ENCODE measurements around the gene CDH12. TPM values are rescaled to one million over a fixed set of nuclear protein-coding genes. Genes with fewer than 3 reads are reported as not detected.

The CDH12 gene
- total RNA-seq, 1 donor from 2014 or later, result 0.38 TPM

DNA sequence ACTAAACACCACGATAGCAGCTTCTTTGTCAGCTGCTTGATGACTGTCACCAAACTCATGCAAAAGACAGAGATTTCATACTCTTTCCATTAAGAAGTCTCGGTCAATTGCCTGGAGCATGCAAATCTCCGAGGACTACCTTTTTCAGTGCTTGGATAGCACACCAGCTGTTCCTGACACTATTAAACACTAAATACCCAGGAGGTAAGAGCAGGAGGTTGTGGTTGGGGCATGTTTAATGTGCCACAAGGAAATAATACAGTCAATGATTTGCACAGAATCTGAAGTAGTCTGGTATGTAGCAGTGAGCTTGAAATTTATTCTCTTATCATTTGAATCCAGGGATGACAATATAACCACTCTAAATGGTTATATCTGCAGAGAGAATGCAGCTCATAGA lies 996.2 kb downstream of the CDH12 start:
- Histone ChIP-seq H3K27ac (no peak overlapping the region), H3K9me3 (no peaks in the 10 kb centered on the region), H3K4me1 (no peaks in the 10 kb centered on the region), H3K36me3 (no peaks in the 10 kb centered on the region), H3K27me3 (ENCODE audit: low read depth) (no peaks in the 10 kb centered on the region), H3K4me3 (no peak overlapping the region)
- no peak for ATAC-seq
- no peak for DNase-seq
- intact Hi-C loops (cut with DNase I), result no loop called here
- TF ChIP-seq, protein P1, sequence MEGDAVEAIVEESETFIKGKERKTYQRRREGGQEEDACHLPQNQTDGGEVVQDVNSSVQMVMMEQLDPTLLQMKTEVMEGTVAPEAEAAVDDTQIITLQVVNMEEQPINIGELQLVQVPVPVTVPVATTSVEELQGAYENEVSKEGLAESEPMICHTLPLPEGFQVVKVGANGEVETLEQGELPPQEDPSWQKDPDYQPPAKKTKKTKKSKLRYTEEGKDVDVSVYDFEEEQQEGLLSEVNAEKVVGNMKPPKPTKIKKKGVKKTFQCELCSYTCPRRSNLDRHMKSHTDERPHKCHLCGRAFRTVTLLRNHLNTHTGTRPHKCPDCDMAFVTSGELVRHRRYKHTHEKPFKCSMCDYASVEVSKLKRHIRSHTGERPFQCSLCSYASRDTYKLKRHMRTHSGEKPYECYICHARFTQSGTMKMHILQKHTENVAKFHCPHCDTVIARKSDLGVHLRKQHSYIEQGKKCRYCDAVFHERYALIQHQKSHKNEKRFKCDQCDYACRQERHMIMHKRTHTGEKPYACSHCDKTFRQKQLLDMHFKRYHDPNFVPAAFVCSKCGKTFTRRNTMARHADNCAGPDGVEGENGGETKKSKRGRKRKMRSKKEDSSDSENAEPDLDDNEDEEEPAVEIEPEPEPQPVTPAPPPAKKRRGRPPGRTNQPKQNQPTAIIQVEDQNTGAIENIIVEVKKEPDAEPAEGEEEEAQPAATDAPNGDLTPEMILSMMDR (IDR thresholded peaks at IDR 0.05), result no peak

DNA sequence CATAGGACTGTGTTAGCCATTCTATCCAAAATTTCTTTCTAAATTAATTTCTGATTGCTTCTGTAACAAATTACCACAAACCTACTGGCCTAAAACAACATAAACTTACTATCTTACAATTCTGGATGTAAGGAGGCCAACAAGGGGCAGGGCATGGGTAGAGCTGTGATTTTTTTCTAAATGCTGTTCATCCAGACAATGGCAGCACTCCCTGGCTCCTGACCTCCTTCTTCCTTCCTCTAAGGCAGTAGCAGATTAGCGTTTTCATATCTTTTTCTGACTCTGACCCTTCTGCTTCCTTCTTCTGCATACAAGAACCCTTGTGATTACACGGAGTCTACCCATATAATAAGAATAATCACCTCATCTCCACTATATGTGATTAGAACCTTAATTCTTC lies 1005.8 kb downstream of the CDH12 start:
- no peaks in the 10 kb centered on the region for H3K9me3 ChIP-seq
- intact Hi-C loops (cut with DNase I), result no loop called here
- DNase-seq (no peak), ATAC-seq (no peak)
- H3K27me3 ChIP-seq (ENCODE audit: low read depth), result no peaks in the 10 kb centered on the region
- no peak overlapping the region for H3K4me3 ChIP-seq
- TF ChIP-seq, protein P1 (IDR thresholded peaks at IDR 0.05), result no peak
- no peak overlapping the region for H3K27ac ChIP-seq
- no peaks in the 10 kb centered on the region for H3K4me1 ChIP-seq
- H3K36me3 ChIP-seq, result no peaks in the 10 kb centered on the region

DNA sequence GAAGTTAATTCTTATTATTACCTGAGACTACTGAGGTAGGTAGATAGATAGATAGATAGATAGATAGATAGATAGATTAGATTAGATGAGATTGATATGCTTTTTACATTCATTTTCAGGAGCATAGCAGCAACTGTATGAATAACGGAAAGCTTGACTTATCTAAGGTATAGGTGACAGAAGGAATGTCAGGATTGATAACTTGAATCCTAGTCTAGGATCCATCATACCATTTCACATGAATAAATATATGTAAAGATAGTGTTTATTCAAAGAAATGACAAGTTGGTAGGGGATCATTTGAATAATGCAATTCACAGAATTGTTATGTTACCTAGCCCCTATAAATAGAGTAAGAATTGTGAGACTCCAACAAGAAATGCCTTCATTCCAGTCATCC lies 1008.2 kb downstream of the CDH12 start:
- no peak overlapping the region for H3K27ac ChIP-seq
- no peak overlapping the region for H3K4me3 ChIP-seq
- intact Hi-C loops (cut with DNase I), result no loop called here
- DNase-seq, result no peak
- no peaks in the 10 kb centered on the region for H3K4me1 ChIP-seq
- ATAC-seq, result no peak
- TF ChIP-seq, protein P1 (IDR thresholded peaks at IDR 0.05), result no peak
- no peaks in the 10 kb centered on the region for H3K36me3 ChIP-seq
- H3K9me3 ChIP-seq, result no peaks in the 10 kb centered on the region
- H3K27me3 ChIP-seq (ENCODE audit: low read depth), result no peaks in the 10 kb centered on the region

- Histone ChIP-seq H3K4me1 (no peaks in the 10 kb centered on the region), H3K36me3 (no peaks in the 10 kb centered on the region), H3K4me3 (no peak overlapping the region), H3K9me3 (no peaks in the 10 kb centered on the region), H3K27ac (no peak overlapping the region), H3K27me3 (ENCODE audit: low read depth) (no peaks in the 10 kb centered on the region)
- TF ChIP-seq, protein P1 (IDR thresholded peaks at IDR 0.05), result no peak
- DNase-seq (no peak), ATAC-seq (no peak)
- intact Hi-C loops (cut with DNase I), result no loop called here
These were observed 1018.3 kb downstream of the CDH12 start for GRCh38 chr5:21834863-21835262.

- no peaks in the 10 kb centered on the region for H3K9me3 ChIP-seq
- H3K27me3 ChIP-seq (ENCODE audit: low read depth), result no peaks in the 10 kb centered on the region
- intact Hi-C loops (cut with DNase I), result no loop called here
- TF ChIP-seq, protein P1 (IDR thresholded peaks at IDR 0.05), result no peak
- H3K27ac ChIP-seq, result no peak overlapping the region
- ATAC-seq (peak in 1 of 2 donors; percentile 9), DNase-seq (no peak)
- H3K4me3 ChIP-seq, result no peak overlapping the region
- H3K4me1 ChIP-seq, result no peaks in the 10 kb centered on the region
- no peaks in the 10 kb centered on the region for H3K36me3 ChIP-seq
These were observed 1021.9 kb downstream of the CDH12 start for GRCh38 chr5:21831145-21831787.
